Measurements from ENCODE around the gene USP54.

USP54 gene

GRCh38 chr10:73460897-73461296, 130.2 kb downstream of the USP54 start:
- no peak for DNase-seq

DNA sequence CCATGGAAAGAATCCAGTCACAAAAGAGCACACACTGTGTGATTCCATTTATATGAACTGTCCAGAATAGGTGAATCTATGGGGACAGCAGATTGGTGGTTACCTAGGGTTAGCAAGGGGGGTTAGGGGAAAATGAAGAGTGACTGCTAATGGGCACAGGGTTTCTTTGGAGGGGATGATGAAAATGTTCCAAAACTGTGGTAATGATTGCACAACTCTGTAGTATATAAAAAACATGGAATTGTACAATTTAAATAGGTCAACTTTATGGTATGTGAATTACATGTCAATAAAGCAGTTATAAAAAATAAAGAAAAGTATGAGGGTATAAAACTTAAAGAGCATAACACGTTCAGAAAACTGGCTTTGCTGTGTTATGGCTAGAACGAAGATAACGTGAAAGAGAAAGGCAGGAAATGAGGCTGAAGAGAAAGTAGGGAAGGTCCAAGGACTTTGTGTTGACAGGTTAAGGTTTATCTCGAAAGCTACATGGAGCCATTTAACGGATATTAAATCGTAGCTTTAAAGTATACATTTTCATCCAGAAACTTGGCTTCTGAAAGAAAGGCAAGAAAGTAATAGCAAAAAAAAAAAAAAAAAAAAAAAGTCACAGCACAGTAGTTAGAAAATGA, 131.3 kb downstream of the USP54 start:
- no peak for DNase-seq

DNA sequence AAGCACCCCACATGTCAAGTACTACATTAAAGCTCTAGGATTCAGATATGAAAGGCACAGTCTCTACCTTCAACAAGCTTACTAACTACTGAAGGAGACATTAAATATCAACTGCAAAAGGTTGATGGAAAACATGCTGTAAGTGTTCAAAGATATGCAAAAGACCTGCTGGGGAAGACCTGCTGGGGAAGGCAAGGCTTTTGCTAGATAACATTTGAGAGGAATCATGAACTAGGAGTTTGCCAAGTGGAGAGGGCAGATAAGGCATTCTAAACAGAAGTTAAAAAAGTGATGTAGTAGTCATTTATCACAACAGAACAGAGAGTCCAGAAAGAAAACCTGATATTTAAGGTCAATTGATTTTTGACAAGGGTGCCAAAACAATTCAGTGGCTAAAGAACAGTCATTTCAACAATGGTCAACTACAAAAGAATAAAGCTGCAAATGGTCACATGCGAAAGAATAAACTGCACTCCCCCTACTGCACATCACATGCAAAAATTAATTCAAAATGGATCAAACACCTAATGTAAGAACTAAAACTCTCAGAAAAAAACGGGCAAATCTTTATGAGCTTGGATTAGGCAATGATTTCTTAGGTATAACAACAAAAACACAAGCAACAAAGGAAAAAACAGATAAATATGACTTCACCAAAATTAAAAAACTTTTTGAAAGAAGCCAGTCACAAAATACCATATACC, 134.8 kb downstream of the USP54 start:
- DNase-seq = no peak

- DNase-seq = no peak
Observed at GRCh38 chr10:73449113-73449512, 142.0 kb downstream of the USP54 start.

- DNase-seq = no peak
Observed at GRCh38 chr10:73448384-73448783, 142.8 kb downstream of the USP54 start.

All from NCI-H187 treated with DMSO at 0.1 percent for 48 hours (cell line).